ENCODE data around the gene NECAP2.

DNA sequence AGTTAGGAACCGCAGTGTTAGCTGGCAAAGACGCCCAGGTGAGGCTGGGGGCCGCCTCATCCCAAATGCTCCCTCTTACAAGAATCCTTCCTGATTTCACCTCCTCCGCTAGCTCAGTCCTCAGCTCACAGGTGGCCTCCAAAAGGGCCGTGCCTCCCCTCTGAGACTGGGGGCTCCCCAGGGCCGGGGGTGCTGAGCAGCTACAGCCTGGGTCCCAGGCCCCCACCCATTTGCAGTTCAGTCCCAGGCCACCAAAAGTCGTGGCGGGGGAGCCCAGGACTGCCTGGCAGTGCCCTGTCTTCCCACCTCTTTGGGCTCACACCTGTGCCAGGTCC lies 43.9 kb downstream of the NECAP2 start:
- TF ChIP-seq CTCF (IDR thresholded peaks at IDR 0.05 in 2 of 3, conservative IDR thresholded peaks at IDR 0.05 in 1 of 3; ENCODE audit: control insufficient read depth in 2 of 3, extremely low read depth in 1 of 3, insufficient read depth in 1 of 3, low read depth in 3 of 3, low read length in 3 of 3) (no peak), SIN3A (IDR thresholded peaks at IDR 0.05; ENCODE audit: low read depth, low read length) (no peak), JUNB (IDR thresholded peaks at IDR 0.05) (no peak), REST (IDR thresholded peaks at IDR 0.05; ENCODE audit: low read depth, low read length) (no peak), HDAC2 (IDR thresholded peaks at IDR 0.05) (no peak)

Measured in GM12878 (cell line).